Embryonic facial prominence (tissue), 1 donor: ENCODE results near the gene KCNMB1.
"Not testable (repeated sequence)": the region's sequence is repeated elsewhere in the genome, so short reads cannot be mapped to it uniquely, and the experiment has no call there.

Experiments used
- DNase-seq: peaks from one replicate; pipeline ENCODE4 v3.0.0-alpha.2; 2016; ENCODE audit errors: extremely low spot score

Gene KCNMB1

GRCh38 chr5:170376526-170376925 lies 12.6 kb downstream of the KCNMB1 start:
- not testable (repeated sequence) for DNase-seq

GRCh38 chr5:170375283-170375682 lies 13.9 kb downstream of the KCNMB1 start:
- DNase-seq = no peak

DNA sequence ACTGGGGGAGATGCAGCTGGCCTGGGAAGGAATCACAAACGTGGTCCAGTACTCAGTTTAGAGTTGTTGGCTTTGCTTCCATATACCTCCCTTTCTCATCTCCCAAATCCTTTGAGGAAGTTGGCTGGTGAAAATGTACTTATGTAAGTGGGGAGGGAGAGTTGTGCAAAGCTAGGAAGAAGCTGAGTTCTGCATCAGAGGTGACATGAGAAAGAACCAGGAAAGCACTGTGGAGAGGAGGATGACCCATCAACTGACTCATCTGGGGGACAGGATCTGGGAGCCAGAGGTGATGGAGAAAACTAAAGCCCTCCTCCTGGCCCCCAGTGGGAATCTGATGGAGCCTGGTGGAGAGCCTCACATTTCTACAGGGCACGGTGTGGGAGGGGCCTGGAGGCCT lies 16.2 kb downstream of the KCNMB1 start:
- DNase-seq = no peak

DNA sequence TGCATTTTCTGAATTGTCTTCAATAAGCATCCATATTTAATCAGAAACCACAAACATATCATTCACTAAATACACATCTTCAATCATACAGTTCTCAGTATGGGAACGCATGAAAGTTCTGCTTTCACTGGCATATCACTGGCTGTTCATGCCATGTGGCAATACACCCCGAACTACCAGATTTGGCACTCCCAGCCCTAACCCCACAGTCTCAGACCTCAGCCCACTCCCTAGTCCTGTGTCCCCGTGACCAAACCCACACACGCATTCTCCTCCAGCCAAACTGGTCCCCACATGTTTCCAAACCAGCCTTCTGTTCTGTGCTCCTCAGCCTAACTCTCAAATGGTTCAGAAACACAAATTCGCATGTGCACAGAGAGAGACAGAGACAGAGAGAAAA lies 20.6 kb downstream of the KCNMB1 start:
- DNase-seq = no peak

DNA sequence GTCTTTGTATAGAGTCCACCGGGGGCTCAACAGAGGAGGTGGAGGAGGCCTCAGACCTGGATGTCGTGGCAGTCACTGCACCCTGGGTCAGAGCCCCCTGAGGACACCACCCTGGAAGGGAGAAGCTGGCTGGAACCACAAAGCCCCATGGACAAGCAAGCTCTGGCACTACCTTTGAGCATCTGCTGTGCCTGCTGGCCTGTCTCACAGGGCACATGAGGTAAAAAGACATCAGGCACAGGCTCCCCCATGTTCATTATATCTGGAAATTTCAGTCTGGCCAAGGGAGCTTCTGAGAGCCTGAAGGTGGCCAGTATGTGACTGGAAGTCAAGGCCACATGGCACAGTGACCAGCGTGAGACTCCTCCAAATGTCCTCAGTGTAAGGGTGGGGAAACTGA lies 22.9 kb downstream of the KCNMB1 start:
- no peak for DNase-seq

DNA sequence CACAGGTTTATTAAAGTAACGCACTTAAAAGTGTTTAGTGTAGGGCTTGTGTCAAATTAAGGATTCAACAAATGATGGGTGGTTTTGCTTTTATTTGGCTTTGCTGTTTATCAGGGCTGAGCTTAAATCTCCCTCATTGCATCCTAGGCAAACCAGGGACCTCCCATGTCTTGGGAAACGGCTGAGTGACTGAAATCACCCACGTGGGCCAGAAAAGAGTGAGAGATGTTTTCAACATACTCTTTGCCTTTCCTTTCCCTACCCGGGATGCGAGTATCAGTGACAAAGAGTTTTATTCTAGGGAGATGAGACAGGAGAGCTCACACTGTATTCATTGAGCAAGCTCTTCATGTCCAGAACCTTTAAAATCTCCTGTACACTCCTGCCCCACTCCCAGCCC lies 23.3 kb downstream of the KCNMB1 start:
- DNase-seq = no peak

DNA sequence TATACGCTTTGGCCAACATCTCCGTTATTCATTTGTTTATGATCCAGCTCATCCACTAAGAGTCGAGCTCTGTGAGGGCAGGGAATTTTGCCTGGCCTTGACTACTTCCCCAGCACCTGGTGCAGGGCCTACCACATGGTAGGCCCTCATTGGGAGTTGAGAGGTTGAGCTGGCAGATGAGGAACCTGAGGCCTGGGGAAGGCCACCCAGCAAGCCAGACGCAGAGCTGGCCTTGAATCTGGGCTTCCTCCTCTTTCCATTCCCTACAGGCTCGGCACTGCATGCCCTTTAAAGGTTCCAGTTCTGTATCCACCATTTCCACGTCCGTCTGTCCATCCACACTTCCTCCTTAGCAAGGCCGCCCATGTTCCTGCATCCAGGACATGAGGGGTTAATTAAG lies 24.2 kb downstream of the KCNMB1 start:
- no peak for DNase-seq

DNA sequence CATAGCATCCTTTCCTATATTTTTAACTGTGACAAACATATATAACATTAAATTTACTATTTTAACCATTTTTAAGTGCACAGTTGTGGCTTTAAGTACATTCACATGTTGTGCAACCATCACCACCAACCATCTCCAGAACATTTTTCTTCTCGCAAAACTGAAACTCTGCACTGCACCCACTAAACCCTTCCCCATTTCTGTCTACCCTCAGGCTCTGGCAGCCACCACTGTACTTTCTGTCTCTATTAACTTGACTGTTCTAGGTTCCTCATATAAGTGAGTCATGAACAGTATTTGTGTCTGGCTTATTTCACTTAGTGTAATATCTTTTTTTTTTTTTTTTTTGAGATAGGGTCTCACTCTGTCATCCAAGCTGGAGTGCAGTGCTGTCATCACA lies 25.5 kb downstream of the KCNMB1 start:
- no peak for DNase-seq

GRCh38 chr5:170362656-170363055 lies 26.5 kb downstream of the KCNMB1 start:
- no peak for DNase-seq

- no peak for DNase-seq
Measured at GRCh38 chr5:170362102-170362501, 27.1 kb downstream of the KCNMB1 start.

DNA sequence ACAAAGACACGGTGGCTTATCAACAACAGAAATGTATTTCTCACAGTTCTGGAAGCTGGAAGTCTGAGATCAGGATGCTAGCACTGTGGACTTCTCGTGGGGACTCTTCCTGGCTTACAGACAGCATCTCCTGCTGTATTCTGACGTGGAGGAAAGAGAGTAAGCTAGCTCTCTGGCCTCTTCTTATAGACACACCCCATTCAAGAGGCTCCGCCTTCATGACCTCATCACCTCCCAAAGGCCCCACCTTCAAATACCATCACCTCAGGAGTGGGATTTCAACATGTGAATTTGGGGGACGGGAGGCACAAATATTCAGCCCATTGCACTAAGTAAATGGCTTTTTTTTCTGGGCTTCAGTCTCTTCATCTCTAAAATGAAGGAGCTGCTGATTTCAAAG lies 27.6 kb downstream of the KCNMB1 start:
- no peak for DNase-seq

- no peak for DNase-seq
Measured at GRCh38 chr5:170361116-170361515, 28.1 kb downstream of the KCNMB1 start.

DNA sequence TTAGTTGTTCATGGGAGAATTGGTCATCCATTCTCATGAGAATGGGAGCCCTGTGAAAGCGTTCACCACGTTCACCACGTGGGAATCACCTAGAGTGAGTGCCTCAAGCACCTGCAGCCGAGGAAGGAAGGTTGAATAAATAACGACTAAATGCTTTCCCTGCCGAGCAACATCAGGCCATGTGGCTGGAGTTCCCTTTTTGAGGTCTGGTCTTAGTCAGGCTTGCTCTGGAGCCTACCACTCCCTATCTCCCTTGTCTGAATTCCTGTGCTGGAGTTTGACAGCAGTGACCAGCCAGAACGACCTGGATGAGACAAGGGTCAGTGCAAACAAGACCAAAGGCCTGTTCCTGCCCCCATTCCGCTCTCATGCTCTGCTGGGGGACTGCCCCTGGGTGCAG lies 28.5 kb downstream of the KCNMB1 start:
- DNase-seq = no peak

- DNase-seq = no peak
Measured at GRCh38 chr5:170357955-170358444, 31.2 kb downstream of the KCNMB1 start.

- no peak for DNase-seq
Measured at GRCh38 chr5:170355601-170356098, 33.5 kb downstream of the KCNMB1 start.

GRCh38 chr5:170353961-170354360 lies 35.2 kb downstream of the KCNMB1 start:
- DNase-seq = no peak

DNA sequence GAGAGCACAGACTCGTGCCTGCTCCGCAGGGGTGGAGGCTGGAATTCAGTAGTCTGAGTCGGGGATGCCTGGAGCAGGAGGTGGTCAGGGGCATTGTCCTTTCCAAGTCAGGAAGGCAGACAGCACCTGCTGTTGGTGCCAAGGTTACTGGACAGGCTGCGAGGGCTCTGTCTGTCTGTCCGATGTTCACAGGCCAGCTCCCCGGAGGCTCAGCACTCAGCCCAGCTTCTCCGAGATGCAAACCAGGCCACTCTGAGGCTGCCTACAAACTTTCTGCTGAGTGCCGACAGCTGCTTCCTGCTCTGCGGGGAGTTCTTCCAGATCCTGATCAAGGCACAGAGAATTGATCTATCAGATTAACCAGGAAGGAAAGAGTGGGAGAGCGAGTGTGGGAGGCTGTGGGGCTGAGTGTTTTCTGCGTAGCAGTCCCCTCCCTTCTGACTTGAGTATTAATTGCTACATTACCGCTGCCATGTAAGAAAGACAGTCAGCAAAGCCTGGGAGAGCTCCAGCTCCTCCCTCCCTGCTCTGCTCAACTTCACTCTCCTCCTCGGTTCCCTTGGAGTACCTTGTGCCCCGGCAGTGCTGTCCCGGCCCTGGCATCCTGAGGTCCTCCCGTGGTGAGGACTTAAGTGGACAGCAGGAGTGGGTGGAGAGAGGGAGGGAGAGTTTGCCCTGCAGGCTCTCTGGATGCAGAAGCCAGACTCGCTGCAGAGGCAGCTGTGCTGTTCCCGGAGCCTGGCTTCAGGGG lies 36.0 kb downstream of the KCNMB1 start:
- peak; percentile 18 for DNase-seq

DNA sequence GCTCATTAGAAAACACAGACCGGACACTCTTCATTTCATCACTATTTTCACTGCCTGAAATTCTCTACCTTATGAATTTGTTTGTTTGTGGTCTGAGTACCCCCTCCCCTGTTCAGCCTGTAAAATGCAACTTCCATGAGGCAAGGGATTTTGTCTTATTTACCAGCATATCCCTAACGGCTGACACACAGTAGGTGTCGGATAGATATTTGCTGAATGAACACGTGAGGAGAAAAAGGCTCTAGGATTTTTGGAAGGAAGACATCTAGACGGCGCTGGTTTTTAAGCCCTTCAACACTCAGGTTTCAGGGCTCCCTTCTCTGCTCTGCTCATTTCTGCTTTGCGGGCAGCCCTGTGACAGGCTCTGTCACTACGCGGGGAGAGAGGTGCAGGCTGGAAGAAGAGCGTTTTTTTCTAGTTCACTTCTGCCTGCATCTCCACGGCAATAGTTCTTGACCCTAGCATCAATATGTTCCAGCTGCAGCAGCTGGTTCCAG lies 41.0 kb downstream of the KCNMB1 start:
- DNase-seq = no peak

- no peak for DNase-seq
Measured at GRCh38 chr5:170347022-170347567, 42.1 kb downstream of the KCNMB1 start.

GRCh38 chr5:170345971-170346370 lies 43.2 kb downstream of the KCNMB1 start:
- DNase-seq = no peak

DNA sequence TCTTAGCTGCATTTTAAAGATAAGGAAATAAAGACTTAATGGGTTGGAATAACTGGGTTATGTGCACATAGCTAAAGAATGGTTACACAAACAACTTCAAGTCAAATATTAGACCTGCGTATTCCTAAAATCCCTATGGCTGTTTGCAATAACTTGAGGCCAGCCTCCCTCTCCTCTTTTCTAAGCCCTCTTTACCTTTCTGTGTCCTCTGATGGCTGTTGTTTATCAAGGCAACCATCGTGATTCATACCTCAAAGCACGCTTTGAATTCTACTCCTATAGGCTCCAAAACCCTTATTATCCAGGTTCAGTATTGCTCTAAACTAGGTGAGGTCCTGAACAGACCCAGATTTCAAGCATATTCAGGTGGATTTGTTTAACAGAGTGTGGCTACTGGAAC lies 46.0 kb downstream of the KCNMB1 start:
- DNase-seq = no peak

GRCh38 chr5:170342153-170342725 lies 46.9 kb downstream of the KCNMB1 start:
- DNase-seq = no peak

GRCh38 chr5:170341545-170341944 lies 47.6 kb downstream of the KCNMB1 start:
- DNase-seq = no peak
